NCI-H2196 treated with DMSO at 0.1 percent for 48 hours (cell line): ENCODE results near the gene POLK.

ENCODE experiments used
- DNase-seq: peaks from one replicate; lab custom pipeline; 2025; ENCODE audit not compliant: unreplicated experiment; lab: John Stamatoyannopoulos, UW

The POLK gene

DNA sequence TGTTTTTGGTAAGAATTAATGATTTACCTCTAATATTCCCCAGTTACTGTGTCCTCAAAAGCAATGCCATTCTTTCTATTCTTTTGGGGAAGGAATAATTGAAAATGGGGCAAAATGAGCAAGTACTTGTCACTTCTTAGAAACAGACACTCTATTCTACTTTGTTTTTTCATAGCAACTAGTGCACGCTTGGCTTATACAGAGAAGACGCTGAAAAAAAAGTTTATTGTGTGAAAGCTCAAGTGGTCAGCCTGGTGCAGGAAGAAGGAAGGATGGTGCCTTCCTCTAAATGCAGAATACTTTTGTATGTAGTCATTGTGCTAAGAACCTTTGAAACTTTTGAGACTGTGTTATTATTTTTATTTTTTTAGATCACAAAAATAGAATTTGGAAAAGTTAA is 129.1 kb downstream of the POLK start:
- no peak for DNase-seq

DNA sequence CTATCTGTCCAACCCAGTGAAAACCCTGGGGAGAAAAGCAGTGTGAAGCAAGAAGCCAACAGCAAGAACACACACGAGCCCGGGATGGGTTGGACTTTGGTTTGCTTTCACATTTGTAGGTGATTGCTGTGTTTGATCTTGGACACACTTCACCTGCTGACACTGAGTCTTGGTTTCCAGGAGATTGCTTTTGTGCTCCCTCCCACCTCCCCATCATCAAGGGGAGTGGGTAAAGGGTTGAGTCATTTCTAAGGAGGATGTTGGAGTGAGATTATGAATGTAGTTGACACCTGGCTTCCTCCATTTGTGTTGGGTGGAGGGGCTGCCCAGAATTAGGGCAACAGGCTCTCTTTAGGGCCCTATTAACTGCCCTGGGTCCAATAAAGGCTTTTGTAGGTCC is 137.0 kb downstream of the POLK start:
- no peak for DNase-seq
